Sciatic nerve (tissue), 2 donors: ENCODE measurements around the gene FASTKD3. TPM values are rescaled to one million over a fixed set of nuclear protein-coding genes. Genes with fewer than 3 reads are reported as not detected.
"Not testable (repeated sequence)": the region's sequence is repeated elsewhere in the genome, so short reads cannot be mapped to it uniquely, and the experiment has no call there.

Experiments
- ATAC-seq: fragments of 200-7000 bp; cut with Tn5 transposase; one replicate; pipeline ENCODE4 v1.9.1; 2020; ENCODE audit warnings: mild to moderate bottlenecking, moderate library complexity
- DNase-seq: peaks from one replicate; pipeline ENCODE4 v3.0.0-alpha.2; 2020; ENCODE audit warnings: low spot score
- intact Hi-C: fragments of 100-400 bp; cut with DNase I; formaldehyde crosslinking; loops from one replicate; pipeline ENCODE4 v1.14.2; 2022
- total RNA-seq: library from RNA; stranded (reverse); fragmentation: NEBNext Ultra II Directional; extraction: Animal tissue kit (Norgen Biotek cat#: 25700); gene quantifications from one replicate; pipeline ENCODE4 v1.2.1, GENCODE V29; 2021
- donor health status: DM: no; HTN: no; CAD: no.
- donor health status: DM: no; HTN: no; CAD: no.

Gene FASTKD3
- 6.0 TPM for total RNA-seq

- DNase-seq (peak; percentile 95), ATAC-seq (peak; percentile 100)
- intact Hi-C loops: no loop called here
These were observed at the start of gene FASTKD3, which contains the start of gene MTRR for GRCh38 chr5:7868773-7869473. Gene FASTKD3, minus strand, starts transcription at chr5:7869031. Its CDS starts 948 bp downstream, at chr5:7868083. Gene MTRR, plus strand, starts transcription at chr5:7869148. Its CDS starts 1,647 bp downstream, at chr5:7870795.

GRCh38 chr5:7917130-7918123, 48.6 kb upstream of the FASTKD3 start:
- ATAC-seq (no peak), DNase-seq (no peak)
- intact Hi-C loops: no loop called here

GRCh38 chr5:7916171-7916804, 47.5 kb upstream of the FASTKD3 start:
- ATAC-seq (no peak), DNase-seq (no peak)
- intact Hi-C loops: no loop called here

- intact Hi-C loops, ATAC-seq, DNase-seq: not testable (repeated sequence)
These were observed 42.6 kb upstream of the FASTKD3 start for GRCh38 chr5:7911429-7911771.

- ATAC-seq: no peak
- intact Hi-C loops: no loop called here
- DNase-seq: no peak
These were observed 42.1 kb upstream of the FASTKD3 start for GRCh38 chr5:7910738-7911428.

GRCh38 chr5:7908317-7908716, 39.5 kb upstream of the FASTKD3 start:
- intact Hi-C loops: no loop called here
- no peak for DNase-seq
- ATAC-seq: no peak

- no peak for DNase-seq
- no peak for ATAC-seq
- intact Hi-C loops: no loop called here
These were observed 38.8 kb upstream of the FASTKD3 start for GRCh38 chr5:7907612-7908011.

- intact Hi-C loops: no loop called here
- no peak for ATAC-seq
- no peak for DNase-seq
These were observed 35.3 kb upstream of the FASTKD3 start for GRCh38 chr5:7904170-7904569.

- intact Hi-C loops: no loop called here
- ATAC-seq (no peak), DNase-seq (no peak)
These were observed 34.1 kb upstream of the FASTKD3 start for GRCh38 chr5:7902666-7903625.

GRCh38 chr5:7902201-7902600, 33.4 kb upstream of the FASTKD3 start:
- DNase-seq: no peak
- intact Hi-C loops: no loop called here

GRCh38 chr5:7897014-7897600, 28.3 kb upstream of the FASTKD3 start:
- intact Hi-C loops: no loop called here
- DNase-seq: no peak
- no peak for ATAC-seq

More at GRCh38 chr5:7902201-7902600, 33.4 kb upstream of the FASTKD3 start:
- no peak for ATAC-seq

- no peak for ATAC-seq
- intact Hi-C loops: no loop called here
These were observed 26.0 kb upstream of the FASTKD3 start for GRCh38 chr5:7894860-7895259.

GRCh38 chr5:7894439-7894838, 25.6 kb upstream of the FASTKD3 start:
- no peak for ATAC-seq
- intact Hi-C loops: no loop called here
- no peak for DNase-seq

More at GRCh38 chr5:7894860-7895259, 26.0 kb upstream of the FASTKD3 start:
- no peak for DNase-seq

- intact Hi-C loops: no loop called here
- DNase-seq: no peak
- ATAC-seq: no peak
These were observed 20.1 kb upstream of the FASTKD3 start for GRCh38 chr5:7888901-7889300.

- peak; percentile 42 for ATAC-seq
- intact Hi-C loops: no loop called here
- no peak for DNase-seq
These were observed 18.1 kb upstream of the FASTKD3 start for GRCh38 chr5:7886849-7887475.

GRCh38 chr5:7884491-7885267, 15.8 kb upstream of the FASTKD3 start:
- DNase-seq (no peak), ATAC-seq (no peak)
- intact Hi-C loops: no loop called here
